Epithelial cell of proximal tubule (primary cell): Measurements from ENCODE around the gene ADAMTS1. TPM values are rescaled to one million over a fixed set of nuclear protein-coding genes. Genes with fewer than 3 reads are reported as not detected.

Experiments used
- DNase-seq: peaks from one replicate; pipeline ENCODE4 v3.0.0-alpha.2; 2011; ENCODE audit warnings: low read depth
- H3K4me3 ChIP-seq: 2 replicates; pipeline ENCODE4 v1.5.1; 2011; ENCODE audit warnings: low read depth, mild to moderate bottlenecking, low read length
- total RNA-seq: library from RNA; depleted of rRNA; stranded (reverse); fragments of >200 nt; gene quantifications from 2 replicates; pipeline ENCODE4 v1.2.3, GENCODE V29; 2015
- TF ChIP-seq, protein P1 (sequence below): conservative IDR thresholded peaks from 2 replicates; pipeline ENCODE4 v1.5.1; 2012; ENCODE audit warnings: low read depth, mild to moderate bottlenecking, low read length

ADAMTS1 gene
- total RNA-seq, 1 donor from 2014 or later: 55.6 TPM

DNA sequence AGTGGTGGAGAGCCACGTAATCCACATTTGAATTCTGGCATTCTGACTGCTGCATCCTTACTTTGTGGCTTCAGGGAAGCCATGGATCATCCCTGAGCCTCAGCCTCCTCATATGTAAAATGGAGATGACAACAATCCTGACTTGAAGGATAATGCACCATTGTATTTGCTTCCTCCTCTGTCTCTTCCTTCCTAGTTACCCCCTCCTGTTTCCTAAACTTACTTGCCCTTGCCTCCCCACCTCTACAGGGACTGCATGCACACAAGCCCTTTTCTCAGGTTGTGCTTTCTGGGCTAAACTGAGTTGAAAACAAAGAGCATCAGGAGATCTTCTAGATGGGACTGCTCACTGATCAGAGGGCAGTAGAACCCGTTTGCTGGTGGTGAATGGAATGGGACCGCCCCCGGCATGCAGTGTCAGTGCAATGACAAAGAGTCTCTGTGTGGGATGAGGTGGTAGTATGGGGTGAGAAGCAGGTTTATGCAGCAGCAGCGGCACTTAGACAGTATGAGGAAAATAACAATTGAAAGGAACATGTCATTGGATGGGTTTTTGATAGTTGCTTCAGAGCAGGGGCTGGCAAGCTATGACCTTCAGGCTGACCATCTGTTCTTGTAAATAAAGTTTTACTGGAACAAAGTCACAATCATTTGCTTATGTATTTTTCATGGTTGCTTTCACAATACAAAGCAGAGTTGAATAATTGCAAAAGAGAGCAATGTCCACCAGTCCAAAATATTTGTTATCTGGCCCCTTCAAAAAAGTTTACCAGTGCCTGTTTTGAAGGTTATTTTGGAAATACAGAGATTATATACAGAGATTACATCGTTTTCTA lies 6.1 kb upstream of the ADAMTS1 start:
- TF ChIP-seq, protein P1, sequence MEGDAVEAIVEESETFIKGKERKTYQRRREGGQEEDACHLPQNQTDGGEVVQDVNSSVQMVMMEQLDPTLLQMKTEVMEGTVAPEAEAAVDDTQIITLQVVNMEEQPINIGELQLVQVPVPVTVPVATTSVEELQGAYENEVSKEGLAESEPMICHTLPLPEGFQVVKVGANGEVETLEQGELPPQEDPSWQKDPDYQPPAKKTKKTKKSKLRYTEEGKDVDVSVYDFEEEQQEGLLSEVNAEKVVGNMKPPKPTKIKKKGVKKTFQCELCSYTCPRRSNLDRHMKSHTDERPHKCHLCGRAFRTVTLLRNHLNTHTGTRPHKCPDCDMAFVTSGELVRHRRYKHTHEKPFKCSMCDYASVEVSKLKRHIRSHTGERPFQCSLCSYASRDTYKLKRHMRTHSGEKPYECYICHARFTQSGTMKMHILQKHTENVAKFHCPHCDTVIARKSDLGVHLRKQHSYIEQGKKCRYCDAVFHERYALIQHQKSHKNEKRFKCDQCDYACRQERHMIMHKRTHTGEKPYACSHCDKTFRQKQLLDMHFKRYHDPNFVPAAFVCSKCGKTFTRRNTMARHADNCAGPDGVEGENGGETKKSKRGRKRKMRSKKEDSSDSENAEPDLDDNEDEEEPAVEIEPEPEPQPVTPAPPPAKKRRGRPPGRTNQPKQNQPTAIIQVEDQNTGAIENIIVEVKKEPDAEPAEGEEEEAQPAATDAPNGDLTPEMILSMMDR: no peak
- no peak overlapping the region for H3K4me3 ChIP-seq
- DNase-seq: no peak

DNA sequence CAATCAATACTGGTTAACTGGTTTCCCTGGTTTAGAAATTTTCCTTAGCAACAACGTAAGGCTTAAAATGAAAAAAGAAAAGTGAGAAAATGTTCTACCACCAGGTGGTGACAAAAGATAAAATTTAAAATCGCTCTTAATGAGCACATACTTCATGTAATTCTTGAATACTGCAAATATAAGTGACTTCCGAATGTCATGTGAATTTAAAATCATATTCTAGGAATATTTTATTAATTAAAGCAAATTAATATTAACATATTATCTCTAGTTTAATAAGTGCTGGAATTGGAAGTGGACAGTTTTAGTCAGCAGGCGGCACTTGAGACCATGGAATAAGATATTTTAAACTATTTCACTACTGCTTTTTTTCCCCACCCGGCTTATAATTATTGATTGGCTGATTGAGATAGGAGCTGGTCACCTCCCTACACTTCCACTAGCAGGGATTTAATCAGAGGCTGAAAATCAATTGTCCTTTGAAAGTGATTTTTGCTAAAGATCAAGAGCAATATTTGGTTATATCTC lies 5.0 kb upstream of the ADAMTS1 start:
- TF ChIP-seq, protein P1: peak; percentile 63
- no peak overlapping the region for H3K4me3 ChIP-seq

DNA sequence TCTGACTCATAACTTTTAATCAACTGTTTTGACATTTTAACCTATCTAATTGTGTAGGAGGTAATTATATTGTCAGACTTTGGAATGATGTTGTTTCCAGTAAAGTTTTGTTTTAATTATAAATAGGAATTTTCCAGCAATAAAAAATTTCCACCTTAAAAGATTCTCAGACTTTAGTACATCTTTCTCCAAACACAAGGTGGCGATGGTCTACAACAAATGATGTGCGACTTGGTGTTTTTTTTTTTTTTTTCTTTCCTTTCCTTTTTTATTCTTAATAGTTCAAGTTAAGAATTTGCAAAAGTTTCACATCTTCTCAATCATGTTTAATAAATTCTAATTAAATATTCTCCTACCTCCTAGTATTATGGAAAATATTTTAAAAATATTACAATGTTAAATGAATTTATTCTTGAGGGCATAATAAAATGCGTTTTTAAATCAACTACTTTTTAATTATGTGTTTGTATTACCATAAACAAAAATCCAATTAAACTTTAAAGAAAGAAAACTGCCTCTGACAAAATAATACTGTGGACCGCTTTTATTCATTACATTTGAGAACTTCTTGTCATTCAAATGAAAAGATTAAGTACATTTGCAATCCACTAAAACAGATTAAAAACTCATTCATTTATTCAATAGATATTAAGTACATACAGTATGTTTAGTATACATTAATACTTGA lies 4.4 kb upstream of the ADAMTS1 start:
- H3K4me3 ChIP-seq: no peak overlapping the region
- DNase-seq: peak; percentile 35
- TF ChIP-seq, protein P1: peak; percentile 67

More for the DNA sequence above, 5.0 kb upstream of the ADAMTS1 start:
- DNase-seq: peak; percentile 27

DNA sequence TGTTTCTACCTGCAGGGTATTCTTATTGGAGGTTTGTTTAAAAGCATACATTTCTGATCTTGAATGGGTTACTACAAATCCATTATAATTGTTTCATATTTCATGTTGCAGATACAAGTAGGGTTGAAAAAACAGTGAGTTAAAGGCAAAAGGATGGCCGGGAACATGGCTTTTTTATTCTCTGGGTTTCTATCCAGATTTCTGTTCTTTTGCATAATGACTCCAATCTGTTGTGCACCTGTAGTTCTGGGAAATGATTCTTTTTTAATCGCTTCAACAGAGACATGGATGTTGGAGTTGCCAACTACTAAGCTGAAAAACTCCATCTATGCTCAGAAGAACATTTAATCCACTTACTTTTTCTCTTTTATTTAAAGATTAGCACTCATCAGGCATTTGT lies 2.7 kb upstream of the ADAMTS1 start:
- no peak overlapping the region for H3K4me3 ChIP-seq
- no peak for DNase-seq
- TF ChIP-seq, protein P1: no peak

DNA sequence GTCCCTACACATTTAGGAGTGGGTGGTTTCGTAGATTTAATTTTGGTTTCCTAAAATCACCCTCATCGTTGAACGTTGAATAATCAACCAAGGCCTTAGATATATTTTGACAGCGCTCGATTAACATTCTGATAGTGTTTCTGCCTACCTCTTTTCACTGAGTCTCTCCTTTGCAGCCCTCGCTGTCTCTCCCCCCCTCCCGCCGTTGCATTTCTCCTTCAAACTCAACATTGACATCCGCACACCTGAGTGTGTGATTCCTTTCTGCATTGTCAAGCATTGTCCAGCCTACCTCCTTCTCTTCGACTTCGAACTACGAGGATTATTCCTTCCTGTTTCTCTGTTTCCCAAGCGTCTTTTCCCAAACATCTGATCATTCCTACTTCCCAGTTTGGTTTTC lies 1.8 kb upstream of the ADAMTS1 start:
- H3K4me3 ChIP-seq: peak overlapping the region; percentile 96
- TF ChIP-seq, protein P1: no peak
- no peak for DNase-seq

DNA sequence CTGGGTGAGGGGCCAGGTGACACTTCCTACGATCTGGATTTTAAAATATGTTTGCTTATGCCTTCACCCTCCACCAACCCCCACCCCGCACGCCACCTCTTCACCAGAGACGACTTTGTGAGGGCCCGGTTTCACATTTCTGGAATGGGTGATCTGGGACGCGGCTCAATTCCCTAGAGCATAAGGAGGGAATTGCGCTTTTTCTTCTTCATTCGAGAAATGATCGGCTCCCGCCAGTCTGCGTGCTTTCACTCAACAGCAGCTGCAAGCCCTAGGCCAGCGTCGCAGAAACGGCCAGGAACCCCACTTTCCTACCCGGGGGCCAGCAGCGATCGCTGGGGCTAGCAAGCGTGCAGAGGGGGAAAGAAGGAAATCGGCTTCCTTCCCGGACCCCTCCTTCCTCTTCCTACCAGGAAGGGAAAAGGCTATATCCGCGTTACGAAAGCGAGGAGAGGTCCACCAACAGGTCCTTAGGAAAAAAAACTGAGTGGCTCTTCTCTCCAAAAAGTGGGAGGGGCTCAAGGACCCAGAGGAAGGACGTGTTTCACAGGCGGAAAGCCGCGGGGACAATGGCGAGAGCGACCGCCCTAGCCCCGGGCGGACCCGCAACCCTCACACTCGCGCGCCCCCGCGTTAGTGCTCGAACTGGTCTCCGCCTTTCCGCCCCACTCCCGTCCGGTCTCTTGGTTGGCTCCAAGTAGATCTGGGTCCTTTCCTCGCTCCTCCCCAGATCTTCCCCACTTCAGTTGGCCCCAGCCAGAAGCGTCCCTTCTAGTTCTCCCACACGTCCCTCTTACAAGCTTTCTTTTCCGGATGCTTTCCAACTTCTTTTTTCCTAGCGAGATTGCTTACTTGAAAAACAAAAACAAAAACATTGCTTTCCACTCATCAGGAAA lies 1.1 kb upstream of the ADAMTS1 start:
- DNase-seq: peak; percentile 38
- peak overlapping the region; percentile 96 for H3K4me3 ChIP-seq
- TF ChIP-seq, protein P1: peak; percentile 25
